AG09319 (cell line): Measurements from ENCODE around the gene ZNF606.

Experiments used
- DNase-seq: peaks from one replicate; pipeline ENCODE4 v3.0.0-alpha.2; 2010; ENCODE audit warnings: low read depth; ENCODE audit errors: extremely low read depth
- TF ChIP-seq, protein P1 (sequence below): IDR thresholded peaks from 2 replicates; pipeline ENCODE4 v1.5.1; 2011; ENCODE audit warnings: low read depth, mild to moderate bottlenecking, inconsistent platforms, low read length, moderate library complexity

The ZNF606 gene

DNA sequence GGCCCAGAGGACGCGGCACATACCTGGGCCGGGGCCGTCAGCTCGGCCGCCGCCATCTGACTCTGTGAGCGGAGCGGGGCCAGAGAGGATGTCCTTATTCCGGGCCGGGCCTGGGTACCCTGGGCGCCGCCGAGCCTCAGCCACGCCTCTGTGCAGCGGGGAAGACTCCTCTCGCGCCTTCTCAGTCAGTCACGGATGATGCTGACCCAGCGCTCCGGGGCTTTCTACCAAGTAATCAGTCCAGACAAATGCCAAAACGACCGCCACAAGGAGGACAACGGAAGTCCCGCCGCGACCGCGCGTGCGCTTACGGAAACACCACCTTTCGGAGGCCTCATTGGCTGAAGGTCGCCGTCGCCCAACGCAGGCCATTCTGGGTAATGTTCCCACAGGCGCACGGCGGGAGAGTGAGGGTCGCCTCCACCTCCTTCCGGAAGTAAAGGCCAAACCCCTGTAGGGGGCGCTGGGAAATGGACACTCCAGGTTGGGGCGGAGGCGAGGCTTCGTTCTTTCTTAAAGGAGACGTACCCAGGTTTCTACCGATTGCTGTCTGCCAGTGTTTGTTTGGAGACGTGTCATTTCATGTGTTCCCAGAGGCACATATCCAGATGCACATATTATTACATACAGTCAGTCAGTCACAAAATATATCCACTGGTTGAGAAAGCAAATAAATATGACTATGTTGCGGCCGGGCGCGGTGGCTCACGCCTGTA is 55.0 kb downstream of the ZNF606 start, which contains the start of gene ZNF256:
Gene ZNF256 (minus strand): TSS at position 288 of the 716 bp plus-strand sequence. CDS start 232 bp downstream, at position 56.
- peak; percentile 77 for DNase-seq

DNA sequence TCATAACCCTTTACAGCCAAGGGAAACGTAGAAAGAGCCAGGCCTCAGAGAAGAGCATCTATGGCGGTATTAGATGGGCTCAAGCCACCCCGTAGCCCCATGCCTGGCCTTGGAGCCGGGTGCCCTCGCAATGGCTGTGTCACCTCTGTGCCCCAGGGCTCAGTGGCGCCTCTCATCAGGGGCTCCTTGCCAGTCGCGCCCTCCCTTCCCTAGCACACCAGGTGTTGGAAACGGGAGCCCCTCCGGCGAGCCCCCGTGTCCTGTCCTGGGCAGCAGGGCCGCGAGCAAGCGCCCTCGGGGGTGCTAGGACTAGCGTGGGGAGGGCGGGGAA is 55.6 kb downstream of the ZNF606 start:
- TF ChIP-seq, protein P1, sequence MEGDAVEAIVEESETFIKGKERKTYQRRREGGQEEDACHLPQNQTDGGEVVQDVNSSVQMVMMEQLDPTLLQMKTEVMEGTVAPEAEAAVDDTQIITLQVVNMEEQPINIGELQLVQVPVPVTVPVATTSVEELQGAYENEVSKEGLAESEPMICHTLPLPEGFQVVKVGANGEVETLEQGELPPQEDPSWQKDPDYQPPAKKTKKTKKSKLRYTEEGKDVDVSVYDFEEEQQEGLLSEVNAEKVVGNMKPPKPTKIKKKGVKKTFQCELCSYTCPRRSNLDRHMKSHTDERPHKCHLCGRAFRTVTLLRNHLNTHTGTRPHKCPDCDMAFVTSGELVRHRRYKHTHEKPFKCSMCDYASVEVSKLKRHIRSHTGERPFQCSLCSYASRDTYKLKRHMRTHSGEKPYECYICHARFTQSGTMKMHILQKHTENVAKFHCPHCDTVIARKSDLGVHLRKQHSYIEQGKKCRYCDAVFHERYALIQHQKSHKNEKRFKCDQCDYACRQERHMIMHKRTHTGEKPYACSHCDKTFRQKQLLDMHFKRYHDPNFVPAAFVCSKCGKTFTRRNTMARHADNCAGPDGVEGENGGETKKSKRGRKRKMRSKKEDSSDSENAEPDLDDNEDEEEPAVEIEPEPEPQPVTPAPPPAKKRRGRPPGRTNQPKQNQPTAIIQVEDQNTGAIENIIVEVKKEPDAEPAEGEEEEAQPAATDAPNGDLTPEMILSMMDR, result no peak
- no peak for DNase-seq

More for the DNA sequence above, 55.0 kb downstream of the ZNF606 start, which contains the start of gene ZNF256:
- TF ChIP-seq, protein P1, result peak; percentile 56

DNA sequence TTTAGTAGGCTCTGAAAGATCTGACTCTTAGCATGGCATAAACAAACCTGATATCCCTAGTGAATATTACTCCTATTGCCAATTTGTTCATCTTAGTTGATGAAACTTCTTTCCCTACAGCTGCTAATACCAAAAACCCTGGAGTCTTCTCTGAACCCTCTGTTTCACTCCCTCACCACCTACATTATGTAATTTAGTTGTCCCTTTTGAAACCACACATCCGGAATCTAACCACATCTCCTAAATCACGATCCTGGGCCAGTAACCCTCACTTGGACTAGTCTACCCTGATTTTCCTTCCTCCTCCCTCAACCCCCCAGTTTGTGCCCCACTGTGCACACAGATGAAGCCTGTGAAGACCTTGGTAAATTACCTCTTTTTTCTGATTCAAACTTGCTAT is 56.3 kb downstream of the ZNF606 start:
- TF ChIP-seq, protein P1, result no peak
- DNase-seq, result no peak

DNA sequence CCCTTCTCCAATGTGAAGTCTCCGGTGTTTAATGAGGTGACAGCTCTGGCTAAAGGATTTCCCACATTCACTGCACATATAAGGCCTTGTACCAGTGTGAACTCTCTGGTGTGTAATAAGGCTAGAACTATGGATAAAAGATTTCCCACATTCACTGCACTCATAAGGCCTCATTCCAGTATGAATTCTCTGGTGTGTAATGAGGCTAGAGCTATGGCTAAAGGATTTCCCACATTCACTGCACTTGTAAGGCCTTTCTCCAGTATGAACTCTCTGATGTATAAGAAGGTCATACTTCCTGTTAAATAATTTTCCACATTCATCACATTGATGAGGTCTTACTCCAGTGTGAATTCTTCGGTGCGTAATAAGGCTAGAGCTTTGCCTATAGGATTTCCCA is 61.0 kb downstream of the ZNF606 start:
- DNase-seq, result no peak
- TF ChIP-seq, protein P1, result no peak

GRCh38 chr19:57935731-57936130 is 66.9 kb downstream of the ZNF606 start:
- TF ChIP-seq, protein P1, result no peak
- no peak for DNase-seq

- TF ChIP-seq, protein P1, result no peak
- DNase-seq, result peak; percentile 39
Measured at GRCh38 chr19:57934820-57935665, 67.6 kb downstream of the ZNF606 start, which contains the start of gene ZNF418. ZNF418 (minus strand) TSS chr19:57935402; CDS start chr19:57933822, 1,580 bp downstream.

DNA sequence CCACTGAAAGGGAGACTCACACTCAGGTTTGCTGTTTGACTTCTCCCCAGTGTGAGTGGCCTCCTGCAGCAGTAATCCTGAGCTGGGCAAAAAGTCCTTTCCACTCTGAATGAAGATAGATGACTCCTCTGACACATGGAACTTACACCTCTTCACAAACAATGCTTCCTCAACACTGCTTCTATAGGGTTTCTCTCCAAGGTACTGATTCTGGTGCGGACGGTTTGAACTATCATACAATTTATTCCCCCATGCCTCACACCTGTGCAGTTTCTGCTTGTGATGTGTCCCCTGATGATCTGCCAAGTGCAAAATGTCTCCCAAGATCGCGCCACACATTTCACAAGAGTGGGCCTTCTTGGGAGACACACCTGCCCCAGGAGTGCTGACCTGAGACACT is 75.0 kb downstream of the ZNF606 start:
- TF ChIP-seq, protein P1, result no peak
- DNase-seq, result no peak
